Astrocyte (in vitro differentiated cells and primary cell): ENCODE results near the gene TFDP2. TPM values are rescaled to one million over a fixed set of nuclear protein-coding genes. Genes with fewer than 3 reads are reported as not detected.
"Not testable (repeated sequence)": the region's sequence is repeated elsewhere in the genome, so short reads cannot be mapped to it uniquely, and the experiment has no call there.

Experiments
- DNase-seq: peaks from one replicate; pipeline ENCODE4 v3.0.0-alpha.2; 2010; ENCODE audit warnings: low read depth
- FAIRE-seq: peaks from 2 replicates; lab custom pipeline; 2011; peaks lifted over from hg19 to GRCh38; lab: Jason Lieb, UNC
- H2AFZ ChIP-seq: 2 replicates; pipeline ENCODE4 v1.6.0; 2012; ENCODE audit warnings: low read depth, low read length, inconsistent platforms
- H3K27ac ChIP-seq: 2 replicates; pipeline ENCODE4 v1.5.1; 2011; ENCODE audit warnings: low read depth, low read length, inconsistent platforms
- H3K27me3 ChIP-seq: 2 replicates; pipeline ENCODE4 v1.6.0; 2011; ENCODE audit warnings: low read length, inconsistent platforms; ENCODE audit not compliant: insufficient read depth
- H3K36me3 ChIP-seq: 2 replicates; pipeline ENCODE4 v1.5.1; 2011; ENCODE audit warnings: low read length, inconsistent platforms; ENCODE audit not compliant: insufficient read depth
- H3K4me1 ChIP-seq: 2 replicates; pipeline ENCODE4 v1.5.1; 2011; ENCODE audit warnings: low read length, inconsistent platforms; ENCODE audit not compliant: insufficient read depth
- H3K4me2 ChIP-seq: 2 replicates; pipeline ENCODE4 v1.6.0; 2012; ENCODE audit warnings: low read length, inconsistent platforms
- H3K4me3 ChIP-seq: 2 replicates; pipeline ENCODE4 v1.5.1; 2011; ENCODE audit warnings: low read depth, mild to moderate bottlenecking, low read length, inconsistent platforms; ENCODE audit not compliant: insufficient read depth
- H3K79me2 ChIP-seq: 2 replicates; pipeline ENCODE4 v1.6.0; 2012; ENCODE audit warnings: mild to moderate bottlenecking, low read length, inconsistent platforms; ENCODE audit not compliant: insufficient read depth
- H3K9ac ChIP-seq: 2 replicates; pipeline ENCODE4 v1.6.0; 2012; ENCODE audit warnings: mild to moderate bottlenecking, low read length, inconsistent platforms
- H3K9me3 ChIP-seq: 2 replicates; pipeline ENCODE4 v1.5.1; 2012; ENCODE audit warnings: low read depth, mild to moderate bottlenecking, low read length, inconsistent platforms; ENCODE audit not compliant: insufficient read depth
- H4K20me1 ChIP-seq: 2 replicates; pipeline ENCODE4 v1.6.0; 2012; ENCODE audit warnings: low read length, inconsistent platforms; ENCODE audit not compliant: insufficient read depth
- H3K27ac Mint-ChIP-seq: one replicate; pipeline ENCODE4 v1.8.0; 2021; ENCODE audit warnings: mild to moderate bottlenecking, mixed read lengths; ENCODE audit not compliant: unreplicated experiment
- H3K27me3 Mint-ChIP-seq: one replicate; pipeline ENCODE4 v1.8.0; 2021; ENCODE audit warnings: low read depth, mixed read lengths; ENCODE audit not compliant: unreplicated experiment
- H3K36me3 Mint-ChIP-seq: one replicate; pipeline ENCODE4 v1.8.0; 2021; ENCODE audit warnings: low read depth, mixed read lengths; ENCODE audit not compliant: unreplicated experiment
- H3K4me1 Mint-ChIP-seq: one replicate; pipeline ENCODE4 v1.8.0; 2021; ENCODE audit warnings: low read depth, mixed read lengths; ENCODE audit not compliant: unreplicated experiment
- H3K4me3 Mint-ChIP-seq: one replicate; pipeline ENCODE4 v1.8.0; 2021; ENCODE audit warnings: mild to moderate bottlenecking, moderate library complexity, mixed read lengths; ENCODE audit not compliant: unreplicated experiment
- H3K9me3 Mint-ChIP-seq: one replicate; pipeline ENCODE4 v1.8.0; 2021; ENCODE audit warnings: mild to moderate bottlenecking, mixed read lengths; ENCODE audit not compliant: unreplicated experiment
- CTCF ChIP-seq: IDR thresholded peaks from 2 replicates; pipeline ENCODE4 v1.5.1; 2011; ENCODE audit warnings: low read depth, mild to moderate bottlenecking, inconsistent platforms, low read length, moderate library complexity; ENCODE audit not compliant: insufficient read depth
- EZH2 ChIP-seq: IDR thresholded peaks from 2 replicates; pipeline ENCODE4 v1.6.1; 2012; ENCODE audit warnings: mild to moderate bottlenecking, low read length, inconsistent platforms; ENCODE audit not compliant: insufficient read depth
- total RNA-seq: library from RNA; stranded (reverse); gene quantifications from 2 replicates; pipeline ENCODE4 v1.2.1, GENCODE V29; 2021

The TFDP2 gene
- total RNA-seq, 1 donor from 2014 or later = 51.0 TPM

DNA sequence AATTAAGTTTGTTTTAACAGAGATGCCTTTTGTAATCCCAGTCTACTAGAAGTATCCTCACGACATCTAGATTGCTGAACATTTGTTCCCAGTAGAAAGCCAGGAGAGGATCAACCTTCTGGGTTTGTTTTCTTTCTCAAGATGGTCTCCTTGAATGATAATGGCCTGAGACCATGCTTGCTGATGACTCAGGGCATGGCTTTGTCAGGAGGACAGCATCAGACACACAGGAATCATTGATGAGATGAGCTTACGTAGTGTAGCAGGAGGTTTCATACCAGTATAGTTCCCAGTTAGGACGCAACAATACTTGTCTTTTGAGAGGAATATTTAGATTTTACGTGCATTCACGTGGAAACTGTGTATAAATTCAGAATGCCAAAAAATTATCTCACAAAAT lies 234.3 kb downstream of the TFDP2 start:
- peaks cover 15% of the 10 kb centered on the region for H3K36me3 ChIP-seq

GRCh38 chr3:141914311-141914710 lies 235.0 kb downstream of the TFDP2 start:
- no peaks in the 10 kb centered on the region for H3K9me3 ChIP-seq
- Mint-ChIP-seq H3K27me3 (no peaks in the 10 kb centered on the region), H3K4me3 (no peak overlapping the region), H3K9me3 (no peaks in the 10 kb centered on the region), H3K27ac (no peak overlapping the region), H3K4me1 (peaks cover 5% of the 10 kb centered on the region), H3K36me3 (peaks cover 18% of the 10 kb centered on the region)
- no peak overlapping the region for H3K27ac ChIP-seq
- no peaks in the 10 kb centered on the region for H3K27me3 ChIP-seq
- peaks cover 19% of the 10 kb centered on the region for H3K36me3 ChIP-seq
- no peaks in the 10 kb centered on the region for H3K79me2 ChIP-seq
- no peak overlapping the region for H2AFZ ChIP-seq
- no peak for FAIRE-seq
- H4K20me1 ChIP-seq = peaks cover 3% of the 10 kb centered on the region
- no peak overlapping the region for H3K9ac ChIP-seq
- no peak for TF ChIP-seq EZH2
- TF ChIP-seq CTCF = no peak
- H3K4me1 ChIP-seq = no peaks in the 10 kb centered on the region
- no peak for DNase-seq
- no peak overlapping the region for H3K4me3 ChIP-seq
- H3K4me2 ChIP-seq = no peak overlapping the region

More for the DNA sequence above, 234.3 kb downstream of the TFDP2 start:
- Histone ChIP-seq H2AFZ (no peak overlapping the region), H3K27me3 (no peaks in the 10 kb centered on the region), H3K9ac (no peak overlapping the region), H3K79me2 (no peaks in the 10 kb centered on the region), H3K27ac (no peak overlapping the region), H4K20me1 (peaks cover 3% of the 10 kb centered on the region), H3K9me3 (no peaks in the 10 kb centered on the region), H3K4me2 (no peak overlapping the region), H3K4me3 (no peak overlapping the region), H3K4me1 (no peaks in the 10 kb centered on the region)
- Mint-ChIP-seq H3K27me3 (no peaks in the 10 kb centered on the region), H3K4me3 (no peak overlapping the region), H3K9me3 (no peaks in the 10 kb centered on the region), H3K36me3 (peaks cover 14% of the 10 kb centered on the region), H3K27ac (peak overlapping the region; percentile 77), H3K4me1 (peaks cover 5% of the 10 kb centered on the region)
- no peak for TF ChIP-seq CTCF
- TF ChIP-seq EZH2 = no peak
- no peak for FAIRE-seq
- peak; percentile 42 for DNase-seq

DNA sequence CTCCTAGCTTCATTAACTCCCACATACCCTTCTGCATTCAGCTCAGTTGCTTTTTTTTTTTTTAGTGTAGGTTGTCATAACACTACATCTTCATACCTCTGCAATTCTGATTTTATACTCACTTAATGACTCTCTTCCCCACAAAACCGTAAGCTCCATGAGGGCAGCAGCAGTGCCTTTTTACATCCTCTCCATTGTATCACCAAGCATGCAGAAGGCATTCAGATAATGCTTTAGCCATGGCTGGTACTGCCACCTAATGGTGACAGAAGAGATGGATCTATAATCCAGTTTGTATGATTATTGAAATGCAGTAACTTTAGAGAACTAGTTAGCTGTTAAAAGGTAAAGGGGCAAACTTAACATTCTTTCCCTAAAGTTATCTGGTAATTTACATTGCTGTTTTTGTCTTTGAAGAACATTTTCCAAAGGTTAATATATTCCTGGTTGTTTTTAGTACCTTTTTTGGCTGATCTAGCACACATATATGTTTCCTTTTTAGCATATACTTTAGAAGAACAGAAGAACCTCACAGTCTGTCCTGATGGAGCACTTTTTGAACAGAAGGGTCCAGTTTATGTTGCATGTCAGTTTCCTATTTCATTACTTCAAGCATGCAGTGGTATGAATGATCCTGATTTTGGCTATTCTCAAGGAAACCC lies 236.1 kb downstream of the TFDP2 start:
- Histone ChIP-seq H3K9me3 (no peaks in the 10 kb centered on the region), H3K36me3 (peaks cover 28% of the 10 kb centered on the region), H3K27ac (no peak overlapping the region), H3K79me2 (peaks cover 1% of the 10 kb centered on the region), H3K4me3 (no peak overlapping the region), H3K9ac (no peak overlapping the region), H3K4me2 (no peak overlapping the region), H2AFZ (no peak overlapping the region), H3K4me1 (no peaks in the 10 kb centered on the region), H3K27me3 (no peaks in the 10 kb centered on the region), H4K20me1 (peaks cover 3% of the 10 kb centered on the region)
- FAIRE-seq = peak; percentile 37
- Mint-ChIP-seq H3K27me3 (no peaks in the 10 kb centered on the region), H3K4me1 (peaks cover 5% of the 10 kb centered on the region), H3K36me3 (peaks cover 16% of the 10 kb centered on the region), H3K4me3 (no peak overlapping the region), H3K27ac (no peak overlapping the region), H3K9me3 (no peaks in the 10 kb centered on the region)
- TF ChIP-seq EZH2 (no peak), CTCF (peak; percentile 69)
- DNase-seq = peak; percentile 34

DNA sequence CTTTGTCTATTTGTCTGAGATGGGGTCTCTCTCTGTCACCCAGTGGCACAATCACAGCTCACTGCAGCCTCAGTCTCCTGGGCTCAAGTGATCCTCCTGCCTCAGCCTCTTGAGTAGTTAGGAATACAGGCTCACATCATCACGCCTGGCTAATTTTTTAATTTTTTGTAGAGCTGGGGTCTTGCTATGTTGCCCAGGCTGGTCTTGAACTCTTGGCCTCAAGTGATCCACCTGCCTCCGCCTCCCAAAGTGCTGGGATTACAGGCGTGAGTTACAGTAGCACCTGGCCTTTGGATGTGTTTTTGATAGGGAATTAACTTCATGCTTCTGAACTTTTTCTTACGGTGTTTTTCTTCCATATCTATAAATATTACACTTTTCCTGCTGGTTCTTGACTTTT lies 239.4 kb downstream of the TFDP2 start:
- peaks cover 15% of the 10 kb centered on the region for H3K36me3 Mint-ChIP-seq
- not testable (repeated sequence) for DNase-seq, H3K9ac ChIP-seq

More for the DNA sequence above, 239.4 kb downstream of the TFDP2 start:
- H3K4me2 ChIP-seq, H3K4me1 Mint-ChIP-seq, H3K27me3 Mint-ChIP-seq, H3K4me3 Mint-ChIP-seq, H3K27ac Mint-ChIP-seq, H3K27ac ChIP-seq, H2AFZ ChIP-seq, H3K9me3 ChIP-seq, H3K4me3 ChIP-seq, H3K9me3 Mint-ChIP-seq, H3K27me3 ChIP-seq, H3K4me1 ChIP-seq, H3K79me2 ChIP-seq, FAIRE-seq, H4K20me1 ChIP-seq: not testable (repeated sequence)
- peaks cover 28% of the 10 kb centered on the region for H3K36me3 ChIP-seq
